GM19395 (cell line): ENCODE data around the gene CORO1C.
A peak's percentile ranks its signal among the peaks of the same experiment; 100 is the strongest.
"Not testable (repeated sequence)": the region's sequence is repeated elsewhere in the genome, so short reads cannot be mapped to it uniquely, and the experiment has no call there.

Source experiments
- ATAC-seq: cut with Tn5 transposase; IDR thresholded peaks from one replicate; pipeline ENCODE4 v1.9.1; 2021; ENCODE audit warnings: mild to moderate bottlenecking, moderate library complexity; ENCODE audit not compliant: unreplicated experiment

The CORO1C gene

DNA sequence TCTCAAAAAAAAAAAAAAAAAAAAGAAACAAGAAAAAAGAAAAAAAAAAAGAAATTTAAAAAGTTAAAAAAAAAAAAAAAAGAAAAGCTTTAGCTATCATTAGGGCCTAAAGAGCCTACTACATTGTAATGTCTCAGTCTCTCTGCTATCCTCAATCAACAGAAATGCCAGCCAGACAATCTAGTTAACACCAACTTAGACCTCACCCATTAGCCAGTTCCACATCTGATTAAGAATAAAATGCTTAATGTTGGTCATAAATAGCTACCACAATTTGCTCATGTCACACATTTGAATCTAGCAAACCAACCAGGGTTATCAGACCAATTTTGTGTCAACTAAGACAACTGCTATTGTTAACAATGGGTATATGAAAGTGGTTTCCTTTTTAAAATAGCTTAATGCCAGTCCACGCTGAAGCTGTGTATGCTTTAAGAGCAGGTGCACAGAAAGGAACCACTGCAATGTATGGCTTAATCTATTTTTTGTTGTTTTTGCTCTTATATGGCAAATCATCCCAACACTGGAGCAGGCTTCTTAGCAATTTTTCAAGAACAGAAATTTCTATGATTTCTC, 52.1 kb downstream of the CORO1C start:
- no peak for ATAC-seq

DNA sequence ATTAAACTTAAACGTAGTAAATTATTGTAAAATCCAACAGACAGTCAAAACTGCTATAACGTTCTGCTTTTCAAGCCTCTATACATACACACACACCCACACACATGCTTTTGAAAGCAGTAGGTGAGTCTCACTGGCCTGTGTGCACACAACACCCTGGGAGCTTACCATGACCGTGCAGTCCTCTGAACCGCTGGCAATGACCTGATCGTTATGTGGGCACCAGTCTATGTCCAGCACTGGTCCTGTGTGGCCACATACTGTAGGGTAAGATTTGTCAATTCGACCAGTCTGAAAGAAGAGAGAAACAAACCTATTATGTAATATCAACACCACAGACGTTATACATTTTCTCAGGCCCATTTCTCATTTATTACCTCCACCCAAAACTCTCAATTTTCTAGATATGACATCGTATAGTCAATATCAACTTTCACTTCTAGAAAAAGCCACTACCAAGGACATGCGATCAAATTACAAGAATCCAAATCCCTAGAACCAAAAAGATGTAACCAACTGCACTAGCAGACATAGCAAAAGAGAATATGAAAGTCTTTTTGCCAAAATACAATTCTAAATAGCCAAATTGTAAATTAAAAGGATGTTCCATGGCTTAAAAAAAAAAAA, 53.1 kb downstream of the CORO1C start:
- no peak for ATAC-seq

DNA sequence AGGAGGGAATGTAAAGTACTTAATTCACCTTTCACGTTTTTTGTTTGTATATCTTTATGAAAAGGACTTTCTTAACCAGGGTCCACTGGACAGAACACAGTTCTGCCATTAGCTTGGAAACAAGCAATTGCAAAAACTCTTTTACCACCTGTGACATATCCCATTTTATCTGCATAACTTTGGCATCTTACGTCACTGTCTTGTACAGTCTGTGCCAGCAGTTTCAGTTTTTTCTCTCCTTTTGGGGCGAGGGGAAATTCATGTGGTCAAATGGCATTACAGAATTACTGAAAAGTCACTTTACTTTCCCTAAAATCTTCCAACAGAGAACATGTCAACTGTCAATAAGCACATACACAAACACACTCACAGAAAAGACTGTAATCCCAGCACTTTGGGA, 53.9 kb downstream of the CORO1C start:
- no peak for ATAC-seq

DNA sequence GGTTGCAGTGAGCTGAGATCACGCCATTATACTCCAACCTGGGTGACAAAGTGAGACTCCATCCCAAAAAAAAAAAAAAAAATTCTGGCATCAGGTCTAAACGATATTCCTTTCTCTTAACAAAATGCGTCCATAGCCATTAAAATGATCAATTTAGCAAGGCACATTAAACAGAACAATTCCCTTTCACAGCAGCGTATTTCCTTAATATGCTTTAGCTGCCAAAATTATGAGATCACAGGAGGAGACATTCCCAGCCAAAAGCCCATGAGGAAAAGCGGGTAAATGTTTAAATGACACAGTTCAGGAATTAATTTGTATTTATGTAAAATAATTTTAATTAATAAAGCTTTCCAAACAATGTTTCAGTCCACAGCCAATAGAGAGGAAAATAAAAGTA, 54.6 kb downstream of the CORO1C start:
- no peak for ATAC-seq

DNA sequence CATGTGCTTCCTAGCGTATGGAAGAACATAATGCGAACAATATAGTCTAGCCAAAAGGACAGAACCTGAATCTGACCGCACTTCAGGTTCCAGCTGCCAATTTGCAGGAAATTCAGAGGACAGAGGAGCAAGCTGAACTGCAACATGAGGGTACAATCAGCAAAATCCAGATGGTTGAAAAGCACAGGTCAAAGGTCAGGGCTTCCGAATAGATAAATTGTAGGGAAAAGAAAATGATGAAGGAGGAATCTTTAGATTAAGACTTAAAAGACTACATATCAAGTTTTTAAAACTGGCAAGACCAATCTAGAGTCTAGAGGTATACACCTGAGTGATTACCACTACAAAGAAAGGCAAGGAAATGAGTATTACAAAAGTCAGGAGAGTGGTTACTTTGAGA, 55.5 kb downstream of the CORO1C start:
- no peak for ATAC-seq

DNA sequence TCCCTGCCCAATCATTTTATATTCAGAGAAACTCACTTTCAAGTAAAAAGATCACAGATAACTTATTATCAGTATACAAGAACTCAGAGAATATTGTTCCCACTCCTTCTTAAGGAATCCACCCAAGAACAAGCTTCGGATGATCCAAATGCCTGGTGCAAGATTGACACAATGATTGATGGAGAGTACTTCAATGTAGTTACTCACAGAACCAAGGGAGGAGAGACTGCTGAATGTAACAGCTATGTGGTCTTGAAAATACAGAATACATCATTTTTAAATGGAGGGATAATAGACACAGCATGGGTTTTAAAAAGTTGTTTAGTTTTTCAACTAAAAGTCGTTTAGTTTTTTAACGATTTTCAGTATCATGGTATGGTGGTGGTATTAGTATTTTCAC, 59.3 kb downstream of the CORO1C start:
- no peak for ATAC-seq

DNA sequence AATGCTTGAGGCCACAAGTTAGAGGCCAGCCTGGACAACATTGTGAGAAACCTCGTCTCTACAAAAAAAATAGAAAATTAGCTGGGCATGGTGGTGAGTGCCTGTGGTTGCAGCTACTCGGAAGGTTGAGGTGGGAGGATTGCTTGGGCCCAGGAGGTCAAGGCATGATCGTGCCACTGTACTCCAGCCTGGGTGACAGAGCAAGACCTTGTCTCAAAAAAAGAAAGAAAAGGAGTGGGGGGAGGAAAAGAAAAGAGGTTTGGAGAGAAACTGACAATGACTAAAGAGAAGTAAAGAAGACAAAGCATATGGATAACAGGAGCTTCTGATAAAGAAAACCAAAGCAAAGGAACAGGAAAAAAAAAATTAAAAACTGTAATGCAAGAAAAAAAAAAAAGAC, 60.2 kb downstream of the CORO1C start:
- no peak for ATAC-seq

DNA sequence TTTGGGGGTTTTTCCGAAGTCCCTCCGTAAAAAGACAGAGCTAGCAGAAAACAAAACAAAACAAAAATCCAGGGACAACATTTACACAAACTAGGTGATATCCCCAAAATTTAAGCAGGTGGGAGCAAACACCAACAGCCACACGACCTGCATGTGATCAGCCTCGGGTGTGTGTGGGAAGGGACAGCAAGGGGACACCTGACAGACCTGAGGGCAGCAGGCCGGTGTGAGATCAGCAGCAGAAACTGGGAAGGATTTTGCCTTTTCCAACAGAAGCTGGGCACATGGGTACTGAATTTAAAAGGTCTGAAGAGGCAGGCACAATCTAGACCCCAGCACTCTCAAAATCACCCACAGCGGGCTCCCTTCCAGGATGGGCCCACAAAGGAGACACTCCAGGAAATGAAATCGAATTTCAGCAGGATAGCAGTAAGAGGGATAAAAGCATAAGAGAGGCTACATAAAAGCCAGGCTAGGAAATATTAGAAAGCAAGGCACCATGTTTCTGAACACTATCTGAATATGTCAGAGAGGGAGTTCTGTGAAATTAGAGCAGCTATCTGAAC, 61.2 kb downstream of the CORO1C start:
- ATAC-seq = no peak

DNA sequence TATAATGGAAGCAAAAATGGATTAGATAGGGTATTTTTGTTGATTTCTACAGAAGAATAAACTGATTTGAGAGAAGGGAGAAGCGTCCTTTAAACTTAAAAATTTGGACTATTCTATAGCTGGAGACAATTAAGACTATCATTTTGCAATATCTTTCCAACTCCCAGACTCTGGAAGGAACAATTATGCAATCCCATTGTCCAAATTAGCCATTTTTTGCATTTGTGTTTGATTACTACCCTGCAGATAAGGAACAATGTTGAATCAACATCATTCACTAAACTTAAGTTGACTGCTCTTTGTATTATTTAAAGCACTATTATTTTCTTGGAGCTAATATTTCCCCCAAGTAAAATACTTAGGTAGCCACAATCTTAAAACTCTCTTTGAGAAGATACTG, 62.8 kb downstream of the CORO1C start:
- no peak for ATAC-seq

DNA sequence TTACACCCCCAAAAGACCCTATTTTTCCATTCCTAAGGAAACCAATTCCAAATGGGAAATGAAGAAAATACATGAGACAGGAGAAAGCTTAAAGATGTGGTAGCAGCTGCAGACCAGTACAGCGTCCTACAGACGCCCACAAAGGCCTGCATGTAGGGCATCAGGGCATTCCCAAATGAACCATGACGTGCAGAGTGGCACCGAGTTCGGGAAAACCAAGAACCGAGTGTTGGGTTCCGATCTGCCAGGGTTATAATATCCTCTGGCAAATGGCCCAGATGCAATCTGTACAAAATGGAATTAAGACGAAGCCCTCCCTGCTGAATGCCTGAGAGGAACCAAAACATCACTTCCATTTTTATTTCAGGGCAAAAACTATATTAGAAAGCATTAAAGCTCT, 63.3 kb downstream of the CORO1C start:
- ATAC-seq = no peak

DNA sequence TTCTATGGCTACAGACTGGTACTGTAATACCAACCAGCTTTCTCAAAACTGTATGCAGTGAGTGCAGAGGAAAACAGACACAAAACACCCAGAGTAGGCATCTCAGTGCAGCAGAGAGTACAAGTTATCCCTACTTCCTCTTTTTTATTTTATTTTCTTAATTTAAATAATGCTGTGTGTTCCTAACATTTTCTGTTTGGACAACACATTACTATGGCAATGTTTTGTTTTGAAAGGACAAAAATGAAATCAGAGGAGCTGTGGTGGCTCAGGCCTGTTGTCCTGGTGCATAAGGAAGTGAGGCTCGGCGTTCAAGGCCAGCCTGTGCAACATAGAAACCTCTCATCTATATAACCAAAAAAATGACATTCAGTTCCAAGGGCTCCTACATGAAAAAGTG, 64.0 kb downstream of the CORO1C start:
- ATAC-seq = no peak

DNA sequence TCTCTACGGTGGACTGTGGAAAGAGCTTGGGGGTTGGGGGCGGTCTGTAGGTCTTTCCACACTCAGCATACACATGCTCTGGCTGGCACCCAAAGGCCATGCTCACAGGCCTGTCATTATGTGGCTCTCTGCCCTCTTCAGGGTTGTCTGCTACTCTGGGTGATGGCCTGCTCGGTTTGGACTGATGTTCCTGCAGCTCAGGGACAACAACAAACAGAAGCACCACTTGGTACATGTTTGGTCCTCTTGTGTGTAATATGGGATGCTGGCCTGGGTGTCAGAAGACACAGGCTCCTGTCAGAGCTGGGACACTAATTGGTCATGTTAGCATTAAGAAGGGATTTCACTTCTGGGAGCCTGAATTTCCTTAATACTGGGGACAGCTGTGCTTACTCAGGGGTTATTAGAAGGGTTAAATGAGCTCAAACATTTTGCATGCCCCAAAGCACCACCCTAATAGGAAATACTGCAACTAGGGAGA, 64.9 kb downstream of the CORO1C start:
- ATAC-seq = no peak

DNA sequence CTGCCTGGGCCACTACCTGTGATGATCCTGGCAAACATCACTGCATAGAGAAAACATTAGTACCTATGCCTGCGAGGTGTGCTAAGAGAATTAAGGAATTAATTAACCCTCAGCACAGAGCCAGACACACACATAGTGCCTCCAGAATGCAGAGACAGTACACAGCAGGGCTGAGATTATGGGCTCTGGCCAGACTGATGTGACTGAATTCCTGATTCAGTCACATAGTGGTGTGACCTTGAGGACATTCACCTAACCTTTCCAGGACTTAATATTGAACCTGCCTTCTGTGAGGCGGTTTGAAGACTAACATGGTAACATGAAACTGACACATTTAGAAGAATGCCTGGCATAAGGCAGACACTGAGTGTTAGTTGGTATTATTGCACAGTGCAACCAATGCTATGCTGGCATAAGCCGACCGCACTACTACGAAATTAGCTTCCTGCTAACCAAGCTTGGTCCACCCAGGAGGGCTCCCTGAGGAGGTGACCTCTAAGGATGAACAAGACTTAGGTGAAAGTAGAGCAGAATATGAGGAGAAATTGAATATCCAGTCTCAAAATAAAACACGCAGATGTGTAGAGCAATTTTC, 65.6 kb downstream of the CORO1C start:
- no peak for ATAC-seq

DNA sequence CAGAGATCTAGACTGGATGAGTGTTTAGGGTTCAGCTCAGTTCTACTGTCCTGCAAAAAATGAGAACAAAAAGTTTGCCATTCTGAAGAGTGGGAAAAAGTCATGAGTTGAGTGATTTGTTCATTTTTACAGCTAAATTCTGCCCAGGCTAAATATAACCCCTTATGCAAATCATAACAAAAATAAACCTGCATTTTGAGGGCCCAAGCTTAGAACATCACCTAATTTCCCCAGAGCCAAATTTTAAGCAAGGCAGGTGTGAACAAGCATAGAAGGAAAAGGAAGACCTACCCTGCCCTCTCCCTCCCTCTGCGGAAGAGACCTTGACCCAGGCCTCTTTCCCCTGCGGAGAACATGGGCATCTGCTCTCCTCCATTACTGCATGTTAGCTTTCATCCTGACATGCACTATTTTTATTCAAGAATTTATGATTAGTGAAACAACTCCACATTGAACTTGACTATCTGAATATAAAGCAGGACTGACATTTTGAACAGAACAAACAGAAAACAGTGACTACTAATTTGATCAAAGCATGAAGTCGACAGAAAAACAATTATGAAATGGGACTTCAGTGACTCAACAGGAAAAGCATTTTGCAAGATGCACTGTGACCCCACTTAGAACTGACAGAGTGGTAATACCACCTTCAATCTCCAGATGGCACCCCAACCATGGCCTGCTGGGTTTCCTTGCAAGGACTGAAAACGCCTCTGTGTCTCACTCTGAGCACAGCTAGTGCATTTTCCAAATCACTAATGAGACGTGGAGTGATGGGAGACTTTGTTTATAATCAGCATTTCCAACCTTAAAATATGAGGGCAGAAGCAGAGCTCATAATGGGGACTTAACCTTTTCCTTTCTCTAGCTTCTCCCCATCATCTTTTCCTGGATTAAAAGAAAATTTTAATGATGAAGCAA, 66.7 kb downstream of the CORO1C start:
- peak; percentile 82 for ATAC-seq

DNA sequence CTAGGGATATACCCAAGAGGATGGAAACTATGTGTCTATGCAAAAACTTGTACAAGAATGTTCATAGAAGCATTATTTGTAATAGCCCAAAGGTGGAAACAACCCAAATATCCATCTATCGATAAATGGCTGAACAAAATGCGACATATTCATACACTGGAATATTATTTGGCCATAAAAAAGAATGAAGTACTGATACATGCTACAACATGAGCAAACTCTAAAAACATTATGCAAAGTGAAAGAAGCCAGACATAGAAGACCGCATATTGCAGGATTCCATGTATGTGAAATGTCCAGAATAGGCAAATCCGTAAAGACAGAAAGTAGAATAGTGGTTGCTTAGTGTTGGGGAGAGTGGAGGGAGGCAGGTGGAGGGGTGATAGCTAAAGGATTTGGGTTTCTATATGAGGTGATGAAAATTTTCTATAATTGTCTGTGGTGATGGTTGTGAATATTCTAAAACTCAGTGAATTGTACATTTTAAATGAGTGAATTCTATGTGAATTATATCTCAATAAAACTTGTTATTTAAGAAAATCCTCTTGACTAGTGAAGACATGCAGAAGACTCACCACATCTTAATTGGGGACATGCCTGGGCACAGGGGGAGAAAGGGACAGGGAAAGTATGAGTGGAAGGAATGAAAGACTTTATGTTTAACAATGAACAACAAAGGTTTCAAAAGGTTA, 67.8 kb downstream of the CORO1C start:
- ATAC-seq = no peak

DNA sequence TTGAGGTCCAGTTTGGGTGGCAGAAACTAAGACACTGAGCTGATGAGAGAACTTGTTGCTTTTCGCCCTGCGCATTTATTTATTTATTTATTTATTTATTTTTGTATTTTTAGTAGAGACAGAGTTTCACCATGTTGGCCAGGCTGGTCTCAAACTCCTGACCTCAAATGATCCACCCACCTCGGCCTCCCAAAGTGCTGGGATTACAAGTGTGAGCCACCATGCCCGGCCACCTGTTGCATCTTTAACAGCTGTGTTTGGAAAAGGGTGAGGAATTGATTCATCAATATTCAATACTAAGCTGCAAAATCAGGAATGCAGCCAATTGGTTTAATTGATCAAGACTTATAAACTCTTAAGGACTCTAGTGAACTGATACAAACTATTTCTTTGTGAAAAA, 73.2 kb downstream of the CORO1C start:
- ATAC-seq = not testable (repeated sequence)

DNA sequence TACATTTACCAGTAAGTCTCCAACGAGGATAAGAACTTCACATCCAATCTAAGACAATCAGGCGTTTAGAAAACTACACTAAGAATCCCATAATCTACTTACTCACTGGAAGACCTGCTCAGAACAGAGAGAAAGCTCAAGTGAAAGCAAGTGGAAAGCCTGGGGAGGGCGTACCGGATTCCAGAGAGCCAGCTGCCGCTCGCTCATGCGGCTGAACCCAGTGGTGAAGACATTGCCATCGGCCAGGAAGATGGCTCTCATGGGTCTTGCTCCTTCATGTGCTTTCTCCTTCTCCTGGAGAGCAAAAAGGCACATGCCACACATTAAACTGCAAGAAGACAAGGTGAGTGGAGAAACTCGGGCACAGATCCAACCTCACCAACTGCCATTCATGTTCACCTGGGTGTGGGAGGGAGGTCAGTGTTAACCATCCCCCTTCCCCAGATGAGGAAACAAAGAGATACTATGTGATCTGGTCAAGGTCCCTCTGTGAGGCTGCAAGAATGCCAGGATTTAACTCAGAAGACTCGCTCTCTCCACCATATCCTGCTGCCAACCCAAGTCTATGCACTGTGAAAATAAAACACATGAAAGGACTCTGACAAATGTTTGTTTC, 74.1 kb downstream of the CORO1C start:
- ATAC-seq = no peak

DNA sequence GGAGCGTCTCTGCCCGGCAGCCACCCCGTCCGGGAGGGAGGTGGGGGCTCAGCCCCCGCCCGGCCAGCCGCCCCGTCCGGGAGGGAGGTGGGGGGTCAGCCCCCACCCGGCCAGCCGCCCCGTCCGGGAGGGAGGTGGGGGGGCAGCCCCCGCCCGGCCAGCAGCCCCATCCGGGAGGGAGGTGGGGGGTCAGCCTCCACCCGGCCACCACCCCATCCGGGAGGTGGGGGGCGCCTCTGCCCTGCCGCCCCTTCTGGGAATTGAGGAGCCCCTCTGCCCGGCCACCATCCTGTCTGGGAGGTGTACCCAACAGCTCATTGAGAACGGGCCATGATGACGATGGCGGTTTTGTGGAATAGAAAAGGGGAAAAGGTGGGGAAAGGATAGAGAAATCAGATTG, 75.1 kb downstream of the CORO1C start:
- not testable (repeated sequence) for ATAC-seq

DNA sequence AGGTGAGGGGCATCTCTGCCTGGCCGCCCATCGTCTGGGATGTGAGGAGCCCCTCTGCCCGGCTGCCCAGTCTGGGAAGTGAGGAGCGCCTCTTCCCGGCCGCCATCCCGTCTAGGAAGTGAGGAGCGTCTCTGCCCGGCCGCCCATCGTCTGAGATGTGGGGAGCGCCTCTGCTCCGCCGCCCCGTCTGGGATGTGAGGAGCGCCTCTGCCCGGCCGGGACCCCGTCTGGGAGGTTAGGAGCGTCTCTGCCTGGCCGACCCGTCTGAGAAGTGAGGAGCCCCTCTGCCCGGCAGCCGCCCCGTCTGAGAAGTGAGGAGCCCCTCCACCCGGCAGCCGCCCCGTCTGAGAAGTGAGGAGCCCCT, 75.5 kb downstream of the CORO1C start:
- not testable (repeated sequence) for ATAC-seq

DNA sequence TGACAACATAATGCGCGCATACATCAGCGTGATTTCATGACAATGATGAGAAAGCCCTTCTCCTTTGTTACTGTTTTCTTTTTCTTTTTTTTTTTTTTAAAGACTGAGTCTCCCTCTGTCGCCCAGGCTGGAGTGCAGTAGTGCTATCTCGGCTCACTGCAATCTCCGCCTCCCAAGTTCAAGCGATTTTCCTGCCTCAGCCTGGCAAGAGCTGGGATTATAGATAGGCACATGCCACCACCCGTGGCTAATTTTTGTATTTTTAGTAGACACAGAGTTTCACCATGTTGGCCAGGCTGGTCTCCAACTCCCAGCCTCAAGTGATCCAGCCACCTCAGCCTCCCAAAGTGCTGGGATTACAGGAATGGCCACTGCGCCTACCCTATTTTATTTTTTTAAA, 76.7 kb downstream of the CORO1C start:
- not testable (repeated sequence) for ATAC-seq
